ENCODE data around the gene OR51B4.
"Not testable (repeated sequence)": the region's sequence is repeated elsewhere in the genome, so short reads cannot be mapped to it uniquely, and the experiment has no call there.

The OR51B4 gene

GRCh38 chr11:5301846-5302245, at the start of gene OR51B4:
Gene OR51B4 (minus strand): TSS chr11:5301946. CDS start chr11:5301946, 0 bp downstream.
- DNase-seq: no peak

GRCh38 chr11:5351208-5351607, 49.5 kb upstream of the OR51B4 start, which contains the start of gene OR51B6:
Gene OR51B6 (plus strand): TSS chr11:5351508. CDS start chr11:5351508, 0 bp downstream.
- no peak for DNase-seq

- no peak for DNase-seq
Measured at GRCh38 chr11:5349550-5349949, 47.8 kb upstream of the OR51B4 start.

DNA sequence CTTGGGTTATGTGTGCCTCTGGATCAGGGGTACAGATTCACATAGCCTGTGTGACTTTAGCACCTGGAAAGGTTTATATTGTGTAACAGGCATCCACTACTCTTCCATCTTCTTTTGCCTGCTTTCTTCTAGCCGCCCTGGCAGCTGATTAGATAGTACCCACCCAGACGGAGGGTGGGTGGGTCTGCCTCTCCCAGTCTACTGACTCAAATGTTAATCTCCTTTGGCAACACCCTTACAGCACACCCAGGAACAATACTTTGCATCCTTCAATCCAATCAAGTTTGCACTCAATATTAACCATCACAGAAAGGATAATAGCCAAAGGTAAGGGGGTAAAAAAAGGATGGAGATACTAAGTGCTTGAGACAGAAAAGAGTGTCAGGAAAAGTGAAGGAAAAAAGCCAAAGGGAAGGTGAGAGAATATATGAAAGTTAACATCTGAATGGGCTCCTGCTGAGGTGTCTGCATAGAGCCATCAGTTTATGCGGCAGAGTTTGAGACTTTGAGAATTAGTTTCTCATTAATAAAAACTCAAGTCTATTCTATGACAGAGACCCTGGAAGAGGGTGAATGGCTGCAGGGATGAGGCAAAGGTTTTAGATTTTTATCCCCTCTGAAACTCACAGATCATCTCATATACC, 46.9 kb upstream of the OR51B4 start:
- DNase-seq: no peak

- no peak for DNase-seq
Measured at GRCh38 chr11:5345831-5346230, 44.1 kb upstream of the OR51B4 start.

- no peak for DNase-seq
Measured at GRCh38 chr11:5343474-5344335, 42.0 kb upstream of the OR51B4 start, which contains the start of gene OR51B5. Gene OR51B5 (minus strand): TSS chr11:5343524. CDS start chr11:5343524, 0 bp downstream.

DNA sequence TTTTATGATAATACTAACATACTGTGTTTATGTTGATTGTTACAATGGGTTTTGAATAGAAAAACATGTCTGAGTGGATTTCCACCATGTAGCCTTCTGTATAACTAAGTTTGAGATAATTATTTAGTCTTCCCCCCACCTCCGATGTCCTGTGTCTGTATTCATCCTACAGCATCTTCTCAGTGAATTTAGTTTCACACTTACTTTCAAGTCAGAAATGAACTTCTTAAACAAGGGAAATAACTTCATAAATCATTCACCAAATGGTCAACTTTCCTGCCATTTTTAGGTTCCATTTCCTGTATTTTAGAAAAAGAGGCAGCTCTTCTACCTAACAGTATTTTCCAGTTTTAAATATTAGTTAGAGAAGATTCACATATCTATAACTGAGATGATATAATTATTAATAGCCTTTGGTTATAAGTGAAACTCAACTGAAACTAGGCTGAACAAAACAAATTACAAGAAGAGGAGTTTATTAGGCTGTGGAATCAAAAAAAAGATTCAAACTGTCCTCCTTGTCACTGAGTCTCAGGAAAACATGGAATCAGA, 38.1 kb upstream of the OR51B4 start:
- no peak for DNase-seq

DNA sequence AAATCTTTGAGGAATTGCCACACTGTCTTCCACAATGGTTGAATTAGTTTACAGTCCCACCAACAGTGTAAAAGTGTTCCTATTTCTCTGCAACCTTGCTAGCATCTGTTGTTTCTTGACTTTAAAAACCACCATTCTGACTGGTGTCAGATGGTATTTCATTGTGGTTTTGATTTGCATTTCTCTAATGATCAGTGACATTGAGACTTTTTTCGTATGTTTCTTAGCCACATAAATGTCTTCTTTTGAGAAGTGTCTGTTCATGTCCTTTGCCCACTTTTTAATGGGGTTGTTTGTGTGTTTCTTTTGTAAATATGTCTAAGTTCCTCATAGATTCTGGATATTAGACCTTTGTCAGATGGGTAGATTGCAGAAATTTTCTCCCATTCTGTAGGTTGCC, 35.5 kb upstream of the OR51B4 start:
- DNase-seq: not testable (repeated sequence)

- no peak for DNase-seq
Measured at GRCh38 chr11:5336331-5336730, 34.6 kb upstream of the OR51B4 start.

- DNase-seq: no peak
Measured at GRCh38 chr11:5335170-5335569, 33.4 kb upstream of the OR51B4 start.

DNA sequence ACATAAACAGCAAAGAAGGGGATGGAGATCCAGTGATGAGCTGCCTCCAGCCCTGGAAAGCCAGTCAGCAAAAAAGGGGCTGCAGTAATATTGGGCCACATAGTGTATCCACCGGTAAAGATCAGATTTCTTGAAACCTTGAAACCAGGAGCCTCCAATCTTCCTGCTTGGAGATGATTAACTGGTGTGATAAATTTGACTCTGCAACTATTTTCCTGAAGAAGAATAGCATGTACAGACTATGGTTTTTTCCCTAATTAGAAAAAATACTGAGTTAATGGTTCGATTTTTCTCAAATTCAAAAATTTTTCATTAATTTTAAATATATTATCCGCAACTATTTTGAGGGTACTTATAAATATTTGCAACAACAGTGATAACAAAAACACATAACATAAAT, 22.5 kb upstream of the OR51B4 start, which contains the start of gene OR51B2:
Gene OR51B2, minus strand, starts transcription at position 101 of the 400 bp plus-strand sequence. Its CDS starts 0 bp downstream, at position 101.
- DNase-seq: no peak

GRCh38 chr11:5317292-5317691, 15.5 kb upstream of the OR51B4 start:
- DNase-seq: no peak

GRCh38 chr11:5313326-5314023, 11.7 kb upstream of the OR51B4 start:
- DNase-seq: not testable (repeated sequence)

DNA sequence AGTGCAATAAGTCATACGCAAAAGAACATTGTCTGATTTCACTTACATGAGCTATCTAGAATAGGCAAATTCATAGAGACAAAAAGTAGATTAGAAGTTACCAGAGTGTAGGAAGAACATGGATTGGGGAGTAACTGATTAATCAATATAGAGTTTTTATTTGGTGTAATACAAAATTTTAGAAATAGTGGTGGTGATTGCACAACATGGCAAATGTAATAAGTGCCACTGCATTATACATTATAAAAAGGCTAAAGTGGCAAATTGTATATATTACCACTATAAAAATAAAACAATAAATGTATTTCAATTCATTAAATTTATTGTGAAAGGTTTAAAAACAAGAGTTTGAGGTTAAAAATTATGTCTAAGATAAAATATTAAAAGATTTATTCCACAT, 8.7 kb upstream of the OR51B4 start:
- DNase-seq: no peak

GRCh38 chr11:5307256-5308019, 5.7 kb upstream of the OR51B4 start:
- DNase-seq: no peak

DNA sequence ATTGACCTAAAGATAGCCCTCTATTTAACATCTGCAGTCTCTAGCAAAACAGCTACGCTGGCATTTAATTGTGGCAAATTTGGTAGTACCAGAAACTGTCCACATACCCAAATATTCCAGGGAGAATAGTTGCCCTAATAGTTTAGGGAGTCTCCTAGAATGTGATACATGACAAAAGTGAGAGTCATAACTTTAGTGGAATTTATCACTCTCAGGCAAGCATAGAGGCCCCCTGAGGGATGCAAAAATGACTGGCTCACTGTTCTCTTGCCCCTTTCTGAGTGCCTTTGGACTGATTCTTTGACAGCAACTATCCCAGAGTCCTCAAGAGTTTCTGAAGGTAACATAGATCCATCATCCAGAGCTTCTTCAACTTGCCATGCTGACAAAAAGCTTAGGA, 2.3 kb upstream of the OR51B4 start:
- DNase-seq: no peak

GRCh38 chr11:5303626-5304025, 1.9 kb upstream of the OR51B4 start:
- no peak for DNase-seq

DNA sequence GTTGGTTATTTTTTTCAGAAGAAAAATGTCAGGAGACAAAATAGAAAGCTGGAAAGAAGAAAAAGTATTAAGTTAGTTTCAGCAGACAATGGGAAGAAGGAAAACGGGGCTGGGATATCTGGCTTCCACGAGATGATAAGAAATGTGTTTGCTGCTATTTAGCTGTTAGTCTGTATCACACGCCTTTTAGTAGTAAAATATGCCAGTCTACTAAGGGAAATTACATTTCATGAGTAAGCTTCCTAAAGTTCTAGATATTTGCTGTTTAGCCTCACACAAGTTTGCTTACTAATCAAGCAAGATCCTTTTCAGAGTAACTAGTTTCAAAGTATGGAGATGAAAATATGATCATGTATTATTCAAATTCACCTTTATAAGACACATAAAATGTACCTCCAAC, 1.5 kb downstream of the OR51B4 start:
- no peak for DNase-seq

DNA sequence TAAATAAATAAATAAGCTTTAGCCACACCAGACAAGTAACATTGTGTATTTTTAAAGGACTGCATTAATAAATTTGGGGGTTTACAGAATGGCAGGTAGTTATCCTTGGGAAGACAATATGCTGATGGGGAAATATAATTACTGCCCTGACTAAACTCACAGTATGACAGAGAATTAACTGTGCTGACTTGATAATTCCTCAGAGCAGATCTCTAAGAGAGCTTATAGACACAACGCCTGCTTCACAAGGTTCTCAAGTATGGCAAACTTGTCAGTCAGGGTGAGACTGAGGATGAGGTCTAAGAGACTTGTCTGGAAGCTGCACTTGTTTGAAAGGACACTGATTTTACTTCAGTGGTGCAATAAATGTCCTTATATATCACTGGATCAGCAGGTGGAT, 3.3 kb downstream of the OR51B4 start:
- DNase-seq: no peak

DNA sequence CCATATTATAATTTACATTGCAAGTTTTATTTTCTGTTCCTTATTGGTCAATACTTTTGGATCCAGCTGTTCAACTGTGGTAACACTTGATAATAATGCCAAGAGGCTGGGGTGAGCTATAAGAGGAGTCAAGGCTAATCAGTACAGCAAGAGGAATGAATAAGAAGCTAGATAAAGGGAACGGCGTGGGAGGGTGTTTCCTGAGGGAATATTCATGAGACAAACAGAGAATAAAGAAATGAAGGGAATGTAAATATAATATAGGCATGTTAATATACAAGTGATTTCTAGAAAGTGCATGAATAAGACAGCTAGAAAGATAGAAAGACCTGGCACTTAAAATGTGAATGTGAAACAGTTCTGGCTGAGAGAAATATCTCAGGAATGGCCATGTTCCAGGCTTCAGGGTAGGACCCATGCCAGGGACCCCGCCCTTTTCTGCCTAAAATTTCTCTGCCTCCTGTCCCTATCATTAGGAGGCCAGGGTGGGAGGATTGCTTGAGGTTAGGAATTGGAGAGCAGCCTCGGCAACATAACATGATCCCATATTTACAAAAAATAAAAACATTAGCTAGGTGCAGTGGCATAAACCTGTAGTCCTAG, 3.9 kb downstream of the OR51B4 start:
- no peak for DNase-seq

GRCh38 chr11:5294342-5294995, 7.3 kb downstream of the OR51B4 start:
- DNase-seq: not testable (repeated sequence)

Data from Kasumi-1 (cell line).